Ureter (tissue), 1 donor: ENCODE results near the gene CA7. TPM values are rescaled to one million over a fixed set of nuclear protein-coding genes. Genes with fewer than 3 reads are reported as not detected.
A peak's percentile ranks its signal among the peaks of the same experiment; 100 is the strongest.

ENCODE experiments used
- DNase-seq: peaks from one replicate; pipeline ENCODE4 v3.0.0-alpha.2; 2020; ENCODE audit warnings: low spot score
- total RNA-seq: library from RNA; stranded (reverse); gene quantifications from one replicate; pipeline ENCODE4 v1.2.4, GENCODE V29; 2023
- donor health status: DM: yes; HTN: yes; CAD: no.

CA7 gene
- total RNA-seq, 1 donor from 2014 or later: not detected

DNA sequence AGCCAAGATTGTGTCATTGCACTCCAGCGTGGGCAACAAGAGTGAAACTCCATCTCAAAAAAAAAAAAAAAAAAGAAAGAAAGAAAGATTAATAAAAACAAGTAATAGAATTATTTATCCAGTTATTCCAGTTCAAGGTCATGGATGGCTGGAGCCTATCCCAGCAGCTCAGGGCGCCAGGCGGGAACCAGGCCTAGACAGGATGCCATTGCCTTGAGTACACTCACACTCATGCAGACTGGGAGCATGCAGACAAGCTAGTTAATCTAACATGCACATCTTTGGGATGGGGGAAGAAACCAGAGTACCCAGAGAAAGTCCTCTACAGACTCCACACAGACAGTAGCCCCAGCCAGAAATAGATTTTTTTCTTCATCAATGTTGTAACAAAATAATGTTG lies 54.0 kb downstream of the CA7 start:
- DNase-seq: no peak

DNA sequence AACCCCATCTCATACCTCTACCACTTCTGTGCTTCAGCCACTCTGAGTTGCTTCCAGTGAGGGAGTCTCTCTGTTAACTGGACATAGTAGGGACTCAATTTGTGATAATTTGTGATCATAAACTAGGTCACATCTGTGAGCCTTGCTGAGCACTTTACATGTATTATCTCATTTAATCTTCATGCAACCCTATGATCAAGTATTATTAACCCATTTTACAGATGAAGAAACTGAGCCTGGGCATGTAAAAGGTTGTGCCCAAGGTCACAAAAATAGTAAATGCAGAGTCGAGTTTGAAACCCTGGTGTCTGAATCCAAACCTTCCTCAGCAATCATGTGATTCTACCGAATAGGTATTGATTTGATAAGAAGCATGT lies 54.7 kb downstream of the CA7 start:
- DNase-seq: no peak

DNA sequence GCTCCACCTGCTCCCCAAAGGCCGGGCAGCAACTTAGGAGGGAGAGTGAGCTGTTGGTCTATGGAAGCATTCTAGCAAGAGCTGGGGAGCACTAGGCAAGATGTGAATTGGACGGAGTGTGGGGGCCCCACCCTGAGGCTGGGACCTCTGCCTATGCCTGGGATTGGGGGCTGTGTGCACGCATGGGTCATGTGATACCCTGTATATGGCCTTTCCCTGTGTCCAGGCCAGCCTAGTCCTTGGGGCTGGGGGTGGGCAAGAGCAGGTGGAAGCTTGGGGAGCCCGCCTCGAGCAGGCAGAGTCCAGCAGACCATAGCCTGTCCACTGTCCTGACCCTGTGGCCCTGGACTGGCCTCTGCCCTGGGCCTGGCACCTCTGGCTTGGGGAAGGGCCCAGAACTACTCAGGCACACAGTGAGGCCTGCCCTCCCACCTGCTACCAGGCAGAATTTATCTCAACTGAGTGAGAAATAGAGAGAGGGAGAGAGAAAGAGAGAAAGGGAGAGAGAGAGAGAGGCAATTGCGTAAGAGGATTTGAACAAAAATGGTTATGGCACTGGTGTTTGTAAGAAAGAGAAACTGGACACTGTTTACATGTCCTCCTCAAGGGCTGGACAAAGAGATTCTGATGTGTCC lies 55.2 kb downstream of the CA7 start:
- no peak for DNase-seq

DNA sequence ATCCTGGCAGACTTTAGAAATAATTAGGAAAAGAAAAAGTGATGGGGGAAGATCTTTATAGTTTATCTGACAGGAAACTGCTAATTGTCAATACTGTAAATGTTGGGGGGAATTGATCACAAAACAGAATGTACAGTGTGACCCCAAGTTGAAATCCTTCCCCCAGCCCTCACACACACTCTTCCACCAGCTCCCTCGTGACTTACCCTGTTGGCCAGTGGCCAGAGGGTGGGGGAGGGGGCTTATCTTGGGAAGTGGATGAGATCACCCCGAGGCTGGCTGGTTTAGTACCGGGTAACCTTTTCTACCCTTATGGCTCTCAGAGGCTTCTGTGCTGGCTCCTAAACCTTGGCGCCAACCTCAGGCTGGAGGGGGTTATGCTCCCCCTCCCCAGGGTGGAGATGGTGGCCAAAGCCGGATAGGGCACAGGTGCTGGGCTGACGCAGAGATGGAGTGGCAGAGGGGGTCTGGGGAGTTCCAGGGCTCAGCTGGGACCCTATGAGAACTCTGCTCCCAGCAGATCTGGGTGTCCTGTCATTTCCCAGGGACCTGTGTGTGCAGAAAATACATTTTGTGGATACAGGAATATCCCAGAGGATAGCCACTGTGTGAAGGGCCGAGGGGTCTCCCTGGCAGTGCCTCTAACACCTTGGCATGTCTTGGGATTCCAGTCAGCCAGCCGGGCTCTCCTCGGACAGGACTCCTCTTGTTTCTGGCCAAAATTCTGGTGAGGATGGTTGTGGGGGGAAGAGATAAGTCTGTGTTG lies 55.9 kb downstream of the CA7 start:
- DNase-seq: peak; percentile 85

DNA sequence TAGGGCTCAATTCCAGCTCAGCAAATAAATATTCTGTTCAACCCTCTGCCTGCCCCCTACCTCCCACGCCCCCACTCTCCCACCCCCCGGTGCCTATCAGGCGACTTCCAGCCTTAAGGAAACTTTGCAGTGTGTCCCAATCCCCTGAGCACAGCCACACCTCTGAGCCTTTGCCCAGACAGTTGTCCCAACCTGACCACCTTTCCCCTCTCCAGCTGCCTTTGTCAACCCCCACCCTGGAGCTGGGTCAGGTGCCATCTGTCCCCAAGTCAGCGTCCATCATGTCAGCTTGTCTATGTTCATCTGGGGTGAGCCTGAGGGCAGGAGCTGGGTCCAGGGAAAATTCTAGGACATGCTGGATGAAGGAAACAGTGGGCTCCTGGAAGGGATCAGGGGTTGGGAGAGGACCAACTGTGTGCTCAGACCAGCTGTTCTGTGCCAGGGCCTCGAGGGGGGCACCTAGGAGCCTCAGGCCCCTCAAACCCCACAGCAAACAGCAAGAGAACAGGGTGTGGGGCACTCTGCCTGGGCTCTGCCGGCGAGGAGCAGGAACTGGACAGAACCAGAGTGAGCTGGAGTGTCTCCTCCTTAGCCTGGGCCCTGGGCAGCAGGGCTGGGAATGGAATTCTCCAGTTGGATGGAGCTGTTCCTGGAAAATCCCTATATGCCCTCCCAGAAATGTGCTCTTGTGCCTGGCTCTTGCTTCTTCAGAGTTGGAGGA lies 56.7 kb downstream of the CA7 start:
- no peak for DNase-seq

DNA sequence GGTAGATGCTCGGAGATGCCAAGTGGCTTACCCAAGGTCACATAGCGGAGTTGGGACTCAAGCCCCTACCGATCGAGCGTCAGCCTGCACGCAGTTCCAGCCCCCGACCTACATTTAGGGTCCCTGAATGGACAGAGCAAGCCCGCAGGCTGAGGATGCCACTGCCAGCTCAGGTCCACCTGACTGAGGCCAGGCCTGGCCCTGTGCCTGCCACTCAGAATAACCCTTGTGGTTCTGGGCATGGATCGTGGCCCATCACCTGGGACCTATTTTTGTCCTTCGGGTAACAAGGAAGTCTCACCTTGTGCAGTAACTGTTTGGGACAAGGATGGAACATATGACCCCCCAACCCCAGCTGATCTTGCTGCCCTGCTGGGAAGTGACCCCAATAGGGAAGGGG lies 57.4 kb downstream of the CA7 start:
- no peak for DNase-seq

DNA sequence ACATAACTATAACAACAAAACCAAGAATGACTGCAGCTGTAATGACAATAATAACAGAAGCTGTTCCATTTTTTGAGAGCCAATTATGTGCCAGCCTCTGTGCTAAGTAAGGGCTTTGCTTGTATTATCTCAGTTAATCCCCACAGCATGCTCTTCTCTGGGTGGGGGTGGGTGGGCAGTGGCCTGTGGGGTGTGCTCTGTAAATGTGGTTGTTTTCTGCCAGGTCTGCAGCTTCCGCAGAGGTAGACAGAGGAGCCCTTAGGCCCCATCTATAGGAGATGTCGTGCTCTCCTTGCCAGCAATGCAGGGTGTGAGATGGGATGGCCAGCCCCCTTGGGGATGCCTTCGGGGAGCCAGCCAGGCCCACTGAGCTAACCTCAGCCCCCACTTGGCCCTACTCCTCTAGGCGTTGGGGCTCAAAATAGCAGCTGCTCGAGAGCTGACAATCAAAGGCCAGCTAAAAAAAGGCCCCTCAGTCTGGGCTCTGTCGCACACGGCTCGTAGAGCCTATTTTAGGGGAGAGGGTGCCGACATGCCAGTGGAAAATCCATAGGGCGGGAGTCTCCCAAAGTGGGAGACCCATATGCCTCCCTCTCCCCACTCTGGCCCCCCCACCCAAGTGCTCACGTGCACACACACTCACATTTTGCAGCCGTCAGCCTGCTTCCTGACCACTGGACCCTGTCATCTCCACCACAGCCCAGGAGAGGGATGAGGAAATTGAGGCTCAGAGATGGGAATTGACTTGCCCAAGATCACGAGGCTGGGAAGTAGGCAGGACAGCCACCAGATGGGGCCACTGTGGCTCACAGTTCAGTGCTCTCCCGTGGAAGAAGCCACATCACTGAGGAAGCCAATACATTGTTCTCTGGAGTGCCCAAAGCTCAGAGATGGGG lies 58.7 kb downstream of the CA7 start:
- no peak for DNase-seq

Other genes with a start within 250 kb of the CA7 start
- gene CMTM3, start 239.7 kb upstream of the CA7 start, total RNA-seq: 25.4 TPM
- gene CMTM4, start 147.7 kb upstream of the CA7 start, total RNA-seq: 31.6 TPM
- 143 TPM for gene DYNC1LI2, start 92.8 kb upstream of the CA7 start, total RNA-seq
- 1.0 TPM for gene TERB1, start 42.8 kb upstream of the CA7 start, total RNA-seq
- 67.8 TPM for gene NAE1, start 13.4 kb upstream of the CA7 start, total RNA-seq
- 11.5 TPM for gene PDP2, start 36.1 kb downstream of the CA7 start, total RNA-seq
- gene CDH16, start 74.5 kb downstream of the CA7 start, total RNA-seq: not detected
- gene RRAD, start 81.1 kb downstream of the CA7 start, total RNA-seq: 7.7 TPM
- 71.8 TPM for gene CIAO2B, start 90.0 kb downstream of the CA7 start, total RNA-seq
- gene CES2, start 91.1 kb downstream of the CA7 start, total RNA-seq: 56.3 TPM
- gene CES3, start 116.9 kb downstream of the CA7 start, total RNA-seq: 0.29 TPM
- 17.7 TPM for gene CES4A, start 144.2 kb downstream of the CA7 start, total RNA-seq
- gene CBFB, start 184.7 kb downstream of the CA7 start, total RNA-seq: 53.5 TPM